IMR-90 (cell line): Measurements from ENCODE around the gene EIF4A3. TPM values are rescaled to one million over a fixed set of nuclear protein-coding genes. Genes with fewer than 3 reads are reported as not detected.

ENCODE experiments used
- ATAC-seq: fragments of 200-7000 bp; cut with Tn5 transposase; 2 replicates; pipeline ENCODE4 v1.9.1; 2020; ENCODE audit warnings: low read depth, mild to moderate bottlenecking, moderate library complexity
- BruUV-seq: library from RNA; stranded (reverse); fragments of 400-500 nt; replicated peaks from 2 replicates; lab custom pipeline; 2021; lab: Mats Ljungman, UMichigan
- CTCF ChIA-PET: fragments of 300-600 bp; formaldehyde crosslinking; extraction: SDS; loops from one replicate; lab custom pipeline; 2021; ENCODE audit warnings: antibody characterized with exemption; lab: Yijun Ruan, JAX
- POLR2A ChIA-PET: fragments of 300-600 bp; sonication (Branson Sonifier 250); formaldehyde crosslinking; loops from one replicate; lab custom pipeline; 2022; ENCODE audit warnings: antibody characterized with exemption; ENCODE audit not compliant: unreplicated experiment; lab: Charles Lee
- DNase-seq: peaks from one replicate; pipeline ENCODE4 v3.0.0; 2013
- H2AFZ ChIP-seq: replicated peaks from 2 replicates; pipeline ENCODE3; 2013; ENCODE audit warnings: low read length, mild to moderate bottlenecking; ENCODE audit not compliant: poor library complexity
- H2AK5ac ChIP-seq: 2 replicates; pipeline ENCODE4 v1.6.1; 2013; ENCODE audit warnings: low read depth, low read length, inconsistent platforms
- H2AK9ac ChIP-seq: replicated peaks from 2 replicates; pipeline ENCODE3; 2013; ENCODE audit warnings: mild to moderate bottlenecking, low read depth, low read length, moderate library complexity; ENCODE audit not compliant: poor library complexity
- H2BK120ac ChIP-seq: 2 replicates; pipeline ENCODE4 v1.6.1; 2013; ENCODE audit warnings: low read depth, low read length, inconsistent platforms
- H2BK15ac ChIP-seq: 3 replicates; pipeline ENCODE4 v1.6.1; 2013; ENCODE audit warnings: low read depth, low read length, inconsistent platforms
- H2BK20ac ChIP-seq: 2 replicates; pipeline ENCODE4 v1.6.1; 2013; ENCODE audit warnings: low read depth, mild to moderate bottlenecking, inconsistent platforms, low read length, moderate library complexity
- H2BK5ac ChIP-seq: 2 replicates; pipeline ENCODE4 v1.6.1; 2013; ENCODE audit warnings: mild to moderate bottlenecking, low read depth, low read length, inconsistent platforms; ENCODE audit not compliant: poor library complexity, severe bottlenecking
- H3K14ac ChIP-seq: replicated peaks from 2 replicates; pipeline ENCODE4 v1.6.1; 2013; ENCODE audit warnings: low read depth, low read length, inconsistent platforms
- H3K18ac ChIP-seq: 2 replicates; pipeline ENCODE4 v1.6.1; 2013; ENCODE audit warnings: low read depth, low read length, control low read depth
- H3K23ac ChIP-seq: 2 replicates; pipeline ENCODE4 v1.6.1; 2013; ENCODE audit warnings: low read depth, low read length, inconsistent platforms
- H3K27ac ChIP-seq: 2 replicates; pipeline ENCODE4 v1.5.1; 2013; ENCODE audit warnings: mild to moderate bottlenecking, control low read depth, low read length; ENCODE audit not compliant: insufficient read depth
- H3K27me3 ChIP-seq: 2 replicates; pipeline ENCODE4 v1.6.1; 2013; ENCODE audit warnings: low read length; ENCODE audit not compliant: control insufficient read depth, insufficient read depth
- H3K36me3 ChIP-seq: 2 replicates; pipeline ENCODE4 v1.6.1; 2013; ENCODE audit warnings: low read length, mixed read lengths; ENCODE audit not compliant: control insufficient read depth, insufficient read depth
- H3K4ac ChIP-seq: 2 replicates; pipeline ENCODE4 v1.6.1; 2013; ENCODE audit warnings: low read depth, low read length, inconsistent platforms
- H3K4me1 ChIP-seq: 2 replicates; pipeline ENCODE4 v1.6.1; 2013; ENCODE audit warnings: low read length, mixed read lengths; ENCODE audit not compliant: control insufficient read depth, insufficient read depth
- H3K4me2 ChIP-seq: 2 replicates; pipeline ENCODE4 v1.6.1; 2013; ENCODE audit warnings: low read depth, mild to moderate bottlenecking, control low read depth, low read length, moderate library complexity
- H3K4me3 ChIP-seq: 2 replicates; pipeline ENCODE4 v1.5.1; 2013; ENCODE audit warnings: low read depth, mild to moderate bottlenecking, control low read depth, low read length, moderate library complexity; ENCODE audit not compliant: insufficient read depth
- H3K56ac ChIP-seq: 2 replicates; pipeline ENCODE4 v1.6.1; 2013; ENCODE audit warnings: low read length, inconsistent platforms; ENCODE audit not compliant: insufficient read depth; ENCODE audit errors: extremely low read depth
- H3K79me1 ChIP-seq, 2 experiments: 2 replicates each; pipeline ENCODE4 v1.6.1; 2013; ENCODE audit warnings: low read length in 2 of 2, inconsistent platforms in 1 of 2, low read depth in 1 of 2
- H3K9ac ChIP-seq: 2 replicates; pipeline ENCODE4 v1.6.1; 2013; ENCODE audit warnings: low read depth, low read length, control low read depth
- H3K9me1 ChIP-seq: 2 replicates; pipeline ENCODE4 v1.6.1; 2013; ENCODE audit warnings: low read length, inconsistent platforms; ENCODE audit not compliant: insufficient read depth
- H3K9me3 ChIP-seq: 2 replicates; pipeline ENCODE4 v1.6.1; 2013; ENCODE audit warnings: low read length; ENCODE audit not compliant: control insufficient read depth, insufficient read depth
- H4K20me1 ChIP-seq: 2 replicates; pipeline ENCODE4 v1.6.1; 2013; ENCODE audit warnings: low read length, inconsistent platforms; ENCODE audit not compliant: insufficient read depth
- H4K5ac ChIP-seq: 2 replicates; pipeline ENCODE4 v1.6.1; 2013; ENCODE audit warnings: mild to moderate bottlenecking, low read depth, low read length, control low read depth
- H4K8ac ChIP-seq, 2 experiments: 2 replicates each; pipeline ENCODE4 v1.6.1; 2013; ENCODE audit warnings: low read depth in 2 of 2, low read length in 2 of 2, control low read depth in 1 of 2, inconsistent platforms in 1 of 2
- H4K91ac ChIP-seq: 2 replicates; pipeline ENCODE4 v1.6.1; 2013; ENCODE audit warnings: low read depth, low read length, inconsistent platforms; ENCODE audit not compliant: insufficient read depth
- BHLHE40 ChIP-seq: fragments of 150-350 bp; IDR thresholded peaks from 2 replicates; pipeline ENCODE4 v1.6.1; 2016; ENCODE audit warnings: mild to moderate bottlenecking, low read depth, low read length
- MAZ ChIP-seq: IDR thresholded peaks from 2 replicates; pipeline ENCODE4 v1.6.1; 2012; ENCODE audit warnings: low read depth, mild to moderate bottlenecking, low read length, improper control_type of control experiment, moderate library complexity, borderline replicate concordance
- MXI1 ChIP-seq: IDR thresholded peaks from 2 replicates; pipeline ENCODE4 v1.6.1; 2012; ENCODE audit warnings: low read depth, mild to moderate bottlenecking, low read length, moderate library complexity, borderline replicate concordance
- NFE2L2 ChIP-seq: fragments of 150-350 bp; IDR thresholded peaks from 2 replicates; pipeline ENCODE4 v1.6.1; 2016; ENCODE audit warnings: low read depth, mild to moderate bottlenecking, low read length
- RAD21 ChIP-seq: IDR thresholded peaks from 2 replicates; pipeline ENCODE4 v1.6.1; 2012; ENCODE audit warnings: low read length, improper control_type of control experiment
- RFX5 ChIP-seq: IDR thresholded peaks from 2 replicates; pipeline ENCODE4 v1.8.0; 2012; ENCODE audit warnings: low read depth, mild to moderate bottlenecking, low read length, moderate library complexity
- WGBS, 2 experiments: methylation state at CpG; one replicate each; pipeline versions ENCODE4 v1.1.5 to v1.1.7; 2013; ENCODE audit warnings: missing lambda C conversion rate in 2 of 2; ENCODE audit not compliant: insufficient read length in 1 of 2; ENCODE audit errors: extremely low coverage in 2 of 2; 5-methylcytosine and 5-hydroxymethylcytosine counted together
- dilution Hi-C: fragments of 300-500 bp; cut with HindIII; formaldehyde crosslinking; loops from one replicate; pipeline ENCODE4 v1.14.3; 2018; ENCODE audit warnings: low sequenced_read_pairs; ENCODE audit not compliant: unreplicated experiment
- in situ Hi-C: fragments of 300-500 bp; cut with MboI; formaldehyde crosslinking; loops from 3 replicates; pipeline ENCODE4 v1.14.3; 2019; ENCODE audit warnings: low sequenced_read_pairs, inconsistent platforms, mixed read lengths
- intact Hi-C: fragments of 100-400 bp; cut with micrococcal nuclease; formaldehyde crosslinking; loops from 2 replicates; pipeline ENCODE4 v1.10.0; 2022
- polyA plus RNA-seq, 3 experiments: library from polyadenylated mRNA; depleted of rRNA; stranded (reverse); fragments of >200 nt; gene quantifications; 2 replicates each; pipeline ENCODE4 v1.2.3, GENCODE V29; 2012; ENCODE audit warnings: low replicate concordance in 1 of 3
- total RNA-seq: library from RNA; depleted of rRNA; stranded (reverse); fragments of >200 nt; gene quantifications from 2 replicates; pipeline ENCODE4 v1.2.3, GENCODE V29; 2012
- TF ChIP-seq, protein P1 (sequence below): fragments of 150-350 bp; IDR thresholded peaks from 2 replicates; pipeline ENCODE4 v1.6.1; 2017; ENCODE audit warnings: mild to moderate bottlenecking, antibody characterized with exemption, low read length, low read depth
- TF ChIP-seq, protein P2 (sequence below): fragments of 150-350 bp; IDR thresholded peaks from 2 replicates; pipeline ENCODE4 v1.6.1; 2016; ENCODE audit warnings: low read depth, mild to moderate bottlenecking, low read length, moderate library complexity, borderline replicate concordance

Gene EIF4A3
- total and polyA plus RNA-seq, 2 of the 4 experiments (the other 2 are of a cell fraction), result 85.3 to 97.1 TPM

DNA sequence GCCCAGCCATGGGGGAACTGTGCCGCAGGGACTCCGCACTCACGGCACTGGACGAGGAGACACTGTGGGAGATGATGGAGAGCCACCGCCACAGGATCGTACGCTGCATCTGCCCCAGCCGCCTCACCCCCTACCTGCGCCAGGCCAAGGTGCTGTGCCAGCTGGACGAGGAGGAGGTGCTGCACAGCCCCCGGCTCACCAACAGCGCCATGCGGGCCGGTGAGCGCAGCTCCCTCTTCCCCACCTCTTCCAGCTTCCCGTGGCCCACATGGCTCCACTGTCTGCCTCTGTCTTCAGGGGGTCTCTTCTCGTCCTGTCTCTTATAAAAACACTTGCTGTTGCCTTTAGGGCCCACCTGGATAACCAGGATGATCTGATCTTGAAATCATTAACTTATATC, 34.5 kb upstream of the EIF4A3 start:
- Histone ChIP-seq H3K4ac (no peak overlapping the region), H3K56ac (no peak overlapping the region), H3K9me3 (no peaks in the 10 kb centered on the region), H2AFZ (no peak overlapping the region), H4K91ac (no peak overlapping the region), H2AK5ac (no peak overlapping the region), H3K23ac (no peak overlapping the region), H2BK15ac (no peak overlapping the region), H3K36me3 (no peaks in the 10 kb centered on the region), H2BK5ac (no peak overlapping the region), H3K27ac (no peak overlapping the region), H4K20me1 (no peaks in the 10 kb centered on the region), H3K9ac (no peak overlapping the region), H2BK20ac (no peak overlapping the region), H3K9me1 (no peaks in the 10 kb centered on the region), H3K4me1 (no peaks in the 10 kb centered on the region), H3K27me3 (peaks cover 28% of the 10 kb centered on the region), H2BK120ac (no peak overlapping the region), H3K18ac (no peak overlapping the region), H3K4me3 (no peak overlapping the region), H4K8ac (no peak overlapping the region), H3K4me2 (no peak overlapping the region), H4K5ac (no peak overlapping the region), H2AK9ac (no peak overlapping the region), H3K79me1 (no peaks in the 10 kb centered on the region), H3K14ac (no peak overlapping the region; the same call in 1 of the 2 replicates)
- ChIA-PET CTCF (no interaction called here), POLR2A (interaction anchor here (0.6 kb wide), 1 partner anchor 97 kb away, joined by 4 read pairs; no protein-coding TSS in a partner anchor)
- no TSS peak for BruUV-seq
- no peak for TF ChIP-seq RFX5
- TF ChIP-seq NFE2L2, result no peak
- no peak for TF ChIP-seq RAD21
- no peak for TF ChIP-seq BHLHE40
- TF ChIP-seq, protein P1, sequence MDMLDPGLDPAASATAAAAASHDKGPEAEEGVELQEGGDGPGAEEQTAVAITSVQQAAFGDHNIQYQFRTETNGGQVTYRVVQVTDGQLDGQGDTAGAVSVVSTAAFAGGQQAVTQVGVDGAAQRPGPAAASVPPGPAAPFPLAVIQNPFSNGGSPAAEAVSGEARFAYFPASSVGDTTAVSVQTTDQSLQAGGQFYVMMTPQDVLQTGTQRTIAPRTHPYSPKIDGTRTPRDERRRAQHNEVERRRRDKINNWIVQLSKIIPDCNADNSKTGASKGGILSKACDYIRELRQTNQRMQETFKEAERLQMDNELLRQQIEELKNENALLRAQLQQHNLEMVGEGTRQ, result no peak
- TF ChIP-seq, protein P2, sequence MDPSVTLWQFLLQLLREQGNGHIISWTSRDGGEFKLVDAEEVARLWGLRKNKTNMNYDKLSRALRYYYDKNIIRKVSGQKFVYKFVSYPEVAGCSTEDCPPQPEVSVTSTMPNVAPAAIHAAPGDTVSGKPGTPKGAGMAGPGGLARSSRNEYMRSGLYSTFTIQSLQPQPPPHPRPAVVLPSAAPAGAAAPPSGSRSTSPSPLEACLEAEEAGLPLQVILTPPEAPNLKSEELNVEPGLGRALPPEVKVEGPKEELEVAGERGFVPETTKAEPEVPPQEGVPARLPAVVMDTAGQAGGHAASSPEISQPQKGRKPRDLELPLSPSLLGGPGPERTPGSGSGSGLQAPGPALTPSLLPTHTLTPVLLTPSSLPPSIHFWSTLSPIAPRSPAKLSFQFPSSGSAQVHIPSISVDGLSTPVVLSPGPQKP, result no peak
- no peak for TF ChIP-seq MAZ
- TF ChIP-seq MXI1, result no peak
- dilution Hi-C loops (no loop called here), intact Hi-C loops (no loop called here), in situ Hi-C loops (no loop called here)
- WGBS, 2 experiments, result 70% methylated on average over 2 of the region's 17 CpGs; no CpG with 5 or more reads in 1 of the 2 experiments
- ATAC-seq (no peak), DNase-seq (no peak)
